Measurements from ENCODE around the gene DDAH1. TPM values are rescaled to one million over a fixed set of nuclear protein-coding genes. Genes with fewer than 3 reads are reported as not detected.

DDAH1 gene
- total RNA-seq, 1 donor from 2014 or later = 50.9 TPM

- DNase-seq (ENCODE audit: low read depth) = no peak
- no peak for TF ChIP-seq CTCF (conservative IDR thresholded peaks at IDR 0.05; ENCODE audit: low read depth, low read length)
- no peak overlapping the region for H3K4me3 ChIP-seq (ENCODE audit: low read depth, low read length)
Observed at GRCh38 chr1:85365851-85366250, 99.1 kb downstream of the DDAH1 start.

GRCh38 chr1:85363521-85363920, 101.4 kb downstream of the DDAH1 start:
- H3K4me3 ChIP-seq (ENCODE audit: low read depth, low read length) = no peak overlapping the region
- TF ChIP-seq CTCF (conservative IDR thresholded peaks at IDR 0.05; ENCODE audit: low read depth, low read length) = no peak
- no peak for DNase-seq (ENCODE audit: low read depth)

- TF ChIP-seq CTCF (conservative IDR thresholded peaks at IDR 0.05; ENCODE audit: low read depth, low read length) = no peak
- no peak for DNase-seq (ENCODE audit: low read depth)
- no peak overlapping the region for H3K4me3 ChIP-seq (ENCODE audit: low read depth, low read length)
Observed at GRCh38 chr1:85363092-85363491, 101.9 kb downstream of the DDAH1 start.

GRCh38 chr1:85361606-85362296, 103.2 kb downstream of the DDAH1 start:
- H3K4me3 ChIP-seq (ENCODE audit: low read depth, low read length) = no peak overlapping the region
- no peak for TF ChIP-seq CTCF (conservative IDR thresholded peaks at IDR 0.05; ENCODE audit: low read depth, low read length)
- DNase-seq (ENCODE audit: low read depth) = no peak

- TF ChIP-seq CTCF (conservative IDR thresholded peaks at IDR 0.05; ENCODE audit: low read depth, low read length) = no peak
- DNase-seq (ENCODE audit: low read depth) = peak; percentile 62
- no peak overlapping the region for H3K4me3 ChIP-seq (ENCODE audit: low read depth, low read length)
Observed at GRCh38 chr1:85360730-85361493, 104.0 kb downstream of the DDAH1 start.

- no peak for DNase-seq (ENCODE audit: low read depth)
- TF ChIP-seq CTCF (conservative IDR thresholded peaks at IDR 0.05; ENCODE audit: low read depth, low read length) = no peak
- no peak overlapping the region for H3K4me3 ChIP-seq (ENCODE audit: low read depth, low read length)
Observed at GRCh38 chr1:85359874-85360721, 104.9 kb downstream of the DDAH1 start.
